Activated CD8-positive, alpha-beta T cell treated with anti-CD3 and anti-CD28 coated beads for 36 hours (primary cell): ENCODE measurements around the gene ZNF629. TPM values are rescaled to one million over a fixed set of nuclear protein-coding genes. Genes with fewer than 3 reads are reported as not detected.
"Not testable (repeated sequence)": the region's sequence is repeated elsewhere in the genome, so short reads cannot be mapped to it uniquely, and the experiment has no call there.

Source experiments
- ATAC-seq: fragments of 200-7000 bp; cut with Tn5 transposase; one replicate; pipeline ENCODE4 v1.10.0; 2021; ENCODE audit warnings: mild to moderate bottlenecking, moderate library complexity
- CTCF ChIA-PET: fragments of 350-600 bp; sonication (Branson Sonifier 250); formaldehyde crosslinking; loops from one replicate; lab custom pipeline; 2021; ENCODE audit warnings: antibody characterized with exemption; lab: Charles Lee
- POLR2A ChIA-PET: fragments of 350-600 bp; sonication (Branson Sonifier 250); formaldehyde crosslinking; loops from one replicate; lab custom pipeline; 2021; ENCODE audit warnings: antibody characterized with exemption; lab: Charles Lee
- DNase-seq: peaks from one replicate; pipeline ENCODE4 v3.0.0-alpha.2; 2020
- H3K27ac Mint-ChIP-seq: one replicate; pipeline ENCODE4 v1.8.0; 2021; ENCODE audit warnings: mild to moderate bottlenecking, mixed read lengths
- H3K27me3 Mint-ChIP-seq: one replicate; pipeline ENCODE4 v1.8.0; 2021; ENCODE audit warnings: mixed read lengths
- H3K36me3 Mint-ChIP-seq: one replicate; pipeline ENCODE4 v1.8.0; 2021; ENCODE audit warnings: low read depth, mixed read lengths
- H3K4me1 Mint-ChIP-seq: one replicate; pipeline ENCODE4 v1.8.0; 2021; ENCODE audit warnings: low read depth, mixed read lengths
- H3K4me3 Mint-ChIP-seq: one replicate; pipeline ENCODE4 v1.8.0; 2021; ENCODE audit warnings: mild to moderate bottlenecking, moderate library complexity, mixed read lengths
- H3K9me3 Mint-ChIP-seq: one replicate; pipeline ENCODE4 v1.8.0; 2021; ENCODE audit warnings: mixed read lengths
- intact Hi-C: fragments of 100-400 bp; cut with micrococcal nuclease; formaldehyde crosslinking; loops from one replicate; pipeline ENCODE4 v1.10.0; 2022
- total RNA-seq, 2 experiments: library from RNA; stranded (reverse); gene quantifications; one replicate each; pipeline ENCODE4 v1.2.3, GENCODE V29; 2021
- TF ChIP-seq, protein P1 (sequence below): fragments of 200-600 bp; IDR thresholded peaks from one replicate; pipeline ENCODE4 v1.8.0; 2022; ENCODE audit warnings: antibody characterized with exemption, mild to moderate bottlenecking

ZNF629 gene
- total RNA-seq, 2 experiments from 2014 or later: 2.8 to 3.2 TPM

GRCh38 chr16:30821891-30822290 is 34.9 kb upstream of the ZNF629 start:
- H3K4me1 Mint-ChIP-seq: no peaks in the 10 kb centered on the region
- H3K4me3 Mint-ChIP-seq: no peak overlapping the region
- no peak overlapping the region for H3K27ac Mint-ChIP-seq
- no peak for ATAC-seq
- no peak for DNase-seq
- no peaks in the 10 kb centered on the region for H3K9me3 Mint-ChIP-seq
- CTCF ChIA-PET: no interaction called here
- POLR2A ChIA-PET: interaction anchor here (0.6 kb wide), 1 partner anchor 40 kb away, joined by 3 read pairs; no protein-coding TSS in a partner anchor
- H3K36me3 Mint-ChIP-seq: no peaks in the 10 kb centered on the region
- TF ChIP-seq, protein P1, sequence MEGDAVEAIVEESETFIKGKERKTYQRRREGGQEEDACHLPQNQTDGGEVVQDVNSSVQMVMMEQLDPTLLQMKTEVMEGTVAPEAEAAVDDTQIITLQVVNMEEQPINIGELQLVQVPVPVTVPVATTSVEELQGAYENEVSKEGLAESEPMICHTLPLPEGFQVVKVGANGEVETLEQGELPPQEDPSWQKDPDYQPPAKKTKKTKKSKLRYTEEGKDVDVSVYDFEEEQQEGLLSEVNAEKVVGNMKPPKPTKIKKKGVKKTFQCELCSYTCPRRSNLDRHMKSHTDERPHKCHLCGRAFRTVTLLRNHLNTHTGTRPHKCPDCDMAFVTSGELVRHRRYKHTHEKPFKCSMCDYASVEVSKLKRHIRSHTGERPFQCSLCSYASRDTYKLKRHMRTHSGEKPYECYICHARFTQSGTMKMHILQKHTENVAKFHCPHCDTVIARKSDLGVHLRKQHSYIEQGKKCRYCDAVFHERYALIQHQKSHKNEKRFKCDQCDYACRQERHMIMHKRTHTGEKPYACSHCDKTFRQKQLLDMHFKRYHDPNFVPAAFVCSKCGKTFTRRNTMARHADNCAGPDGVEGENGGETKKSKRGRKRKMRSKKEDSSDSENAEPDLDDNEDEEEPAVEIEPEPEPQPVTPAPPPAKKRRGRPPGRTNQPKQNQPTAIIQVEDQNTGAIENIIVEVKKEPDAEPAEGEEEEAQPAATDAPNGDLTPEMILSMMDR: no peak
- intact Hi-C loops: no loop called here
- H3K27me3 Mint-ChIP-seq: no peaks in the 10 kb centered on the region

DNA sequence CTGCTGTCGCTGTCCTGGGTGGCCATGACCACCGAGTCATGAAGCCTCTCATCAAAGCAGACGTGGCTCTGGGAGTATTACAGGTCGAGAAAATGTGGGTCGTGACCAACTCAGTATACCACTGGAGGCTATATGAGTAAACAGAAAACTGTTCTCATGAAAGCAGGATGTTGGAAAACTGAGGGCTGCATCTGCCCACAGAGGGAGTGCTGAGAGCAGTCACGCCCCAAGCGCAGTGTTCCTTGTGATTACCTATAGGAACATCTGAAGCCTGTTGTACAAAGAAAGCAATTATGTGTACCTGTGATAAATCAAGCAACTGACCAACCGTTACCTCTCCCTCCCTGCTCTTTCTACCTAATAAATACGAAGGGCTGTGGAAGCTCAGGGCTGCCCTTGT is 34.4 kb upstream of the ZNF629 start:
- H3K9me3 Mint-ChIP-seq, CTCF ChIA-PET, H3K27ac Mint-ChIP-seq, H3K27me3 Mint-ChIP-seq, ATAC-seq, DNase-seq, H3K4me3 Mint-ChIP-seq, intact Hi-C loops, H3K4me1 Mint-ChIP-seq, H3K36me3 Mint-ChIP-seq: not testable (repeated sequence)
- POLR2A ChIA-PET: interaction anchor here (0.6 kb wide), 1 partner anchor 40 kb away, joined by 3 read pairs; no protein-coding TSS in a partner anchor

DNA sequence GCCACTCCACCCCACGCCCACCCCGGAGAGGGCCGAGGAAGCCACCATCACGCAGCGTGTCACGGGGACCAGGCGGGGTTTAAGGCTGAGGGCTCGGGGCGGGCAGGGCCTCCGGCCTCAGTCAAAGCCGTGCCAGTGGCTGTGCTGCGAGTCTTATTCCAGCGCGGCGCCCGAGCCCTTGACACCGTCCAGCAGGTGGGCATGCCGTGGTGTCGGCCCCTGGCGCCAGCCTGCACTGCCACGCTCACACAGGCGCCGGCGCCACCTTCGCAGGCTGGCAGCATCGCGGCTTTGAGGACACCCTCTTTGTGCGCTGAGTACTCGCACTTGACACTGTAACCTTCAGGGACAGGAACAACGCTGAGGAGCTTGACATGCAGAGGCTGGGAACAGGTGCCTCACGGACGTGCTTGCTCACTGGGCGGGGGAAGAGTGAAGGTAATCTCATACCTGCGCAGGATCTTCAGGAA is 34.0 kb upstream of the ZNF629 start:
- TF ChIP-seq, protein P1: no peak
- H3K36me3 Mint-ChIP-seq: no peaks in the 10 kb centered on the region
- no peaks in the 10 kb centered on the region for H3K27me3 Mint-ChIP-seq
- DNase-seq: no peak
- intact Hi-C loops: no loop called here
- ChIA-PET POLR2A (no interaction called here), CTCF (no interaction called here)
- no peaks in the 10 kb centered on the region for H3K9me3 Mint-ChIP-seq
- no peak for ATAC-seq
- no peak overlapping the region for H3K27ac Mint-ChIP-seq
- no peaks in the 10 kb centered on the region for H3K4me1 Mint-ChIP-seq
- no peak overlapping the region for H3K4me3 Mint-ChIP-seq

GRCh38 chr16:30816769-30817168 is 29.8 kb upstream of the ZNF629 start:
- TF ChIP-seq, protein P1: no peak
- Mint-ChIP-seq H3K27ac (no peak overlapping the region), H3K36me3 (no peaks in the 10 kb centered on the region), H3K9me3 (no peaks in the 10 kb centered on the region), H3K4me3 (no peak overlapping the region), H3K4me1 (peaks cover 12% of the 10 kb centered on the region), H3K27me3 (no peaks in the 10 kb centered on the region)
- DNase-seq (no peak), ATAC-seq (no peak)
- CTCF ChIA-PET: interaction anchor here (0.9 kb wide), 1 partner anchor 27 kb away, joined by 3 read pairs; no protein-coding TSS in a partner anchor
- intact Hi-C loops: no loop called here
- POLR2A ChIA-PET: interaction anchor here (1.1 kb wide), 1 partner anchor 77 kb away, joined by 3 read pairs; the partner anchor contains the start of gene BCL7C

DNA sequence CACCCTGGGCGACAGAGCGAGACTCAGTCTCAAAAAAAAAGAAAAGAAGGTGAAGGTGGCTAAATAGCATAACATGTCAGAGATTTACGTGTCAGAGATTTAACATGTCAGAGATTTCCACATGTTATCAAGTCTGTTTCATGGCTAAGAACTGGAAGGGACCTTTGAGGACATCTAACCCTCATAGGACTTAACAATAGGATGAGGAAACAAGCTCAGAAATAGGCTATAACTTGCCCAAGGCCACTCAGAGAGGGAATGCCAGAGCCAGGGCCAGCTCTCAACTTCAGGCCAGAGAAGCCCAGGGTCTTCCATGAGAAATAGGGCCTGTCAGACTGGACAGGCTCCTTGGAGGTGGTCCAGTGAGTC is 26.8 kb upstream of the ZNF629 start:
- Mint-ChIP-seq H3K27me3 (no peaks in the 10 kb centered on the region), H3K27ac (peak overlapping the region; percentile 85), H3K36me3 (no peaks in the 10 kb centered on the region), H3K4me1 (peaks cover 12% of the 10 kb centered on the region), H3K4me3 (peak overlapping the region; percentile 73), H3K9me3 (no peaks in the 10 kb centered on the region)
- DNase-seq (no peak), ATAC-seq (no peak)
- TF ChIP-seq, protein P1: no peak
- POLR2A ChIA-PET: interaction anchor here (0.7 to 2.7 kb wide), 11 partner anchors 9 to 155 kb away, joined by 3 to 11 read pairs (median 4); partner anchors contain the start of genes FBRS and ZNF629
- CTCF ChIA-PET: interaction anchor here (0.6 to 4.3 kb wide), 31 partner anchors 8 to 356 kb away, joined by 3 to 38 read pairs (median 4); partner anchors contain the start of genes PHKG2, RNF40 and ZNF629
- intact Hi-C loops: no loop called here

DNA sequence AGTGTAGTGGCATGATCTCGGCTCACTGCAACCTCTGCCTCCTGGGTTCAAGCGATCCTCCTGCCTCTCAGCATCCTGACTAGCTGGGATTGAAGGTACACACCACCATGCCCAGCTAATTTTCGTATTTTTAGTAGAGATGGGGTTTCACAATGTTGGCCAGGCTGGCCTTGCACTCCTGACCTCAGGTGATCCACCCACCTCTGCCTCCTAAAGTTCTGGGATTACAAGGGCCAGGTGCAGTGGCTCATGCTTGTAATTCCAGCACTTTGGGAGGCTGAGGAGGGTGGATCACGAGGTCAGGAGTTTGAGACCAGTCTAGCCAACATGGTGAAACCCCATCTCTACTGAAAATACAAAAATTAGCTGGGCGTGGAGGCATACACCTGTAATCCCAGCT is 22.7 kb upstream of the ZNF629 start:
- H3K27ac Mint-ChIP-seq, CTCF ChIA-PET, H3K4me3 Mint-ChIP-seq, H3K27me3 Mint-ChIP-seq, H3K9me3 Mint-ChIP-seq, DNase-seq, ATAC-seq, POLR2A ChIA-PET, intact Hi-C loops, H3K36me3 Mint-ChIP-seq: not testable (repeated sequence)
- peaks cover 22% of the 10 kb centered on the region for H3K4me1 Mint-ChIP-seq

- intact Hi-C loops, ATAC-seq, DNase-seq, H3K36me3 Mint-ChIP-seq, H3K9me3 Mint-ChIP-seq, H3K27me3 Mint-ChIP-seq, H3K4me3 Mint-ChIP-seq, H3K27ac Mint-ChIP-seq, CTCF ChIA-PET, POLR2A ChIA-PET: not testable (repeated sequence)
- H3K4me1 Mint-ChIP-seq: peaks cover 18% of the 10 kb centered on the region
Observed at GRCh38 chr16:30808890-30809426, 22.0 kb upstream of the ZNF629 start.
